Karpas-422 (cell line): Measurements from ENCODE around the gene NONO. TPM values are rescaled to one million over a fixed set of nuclear protein-coding genes. Genes with fewer than 3 reads are reported as not detected.
"Not testable (repeated sequence)": the region's sequence is repeated elsewhere in the genome, so short reads cannot be mapped to it uniquely, and the experiment has no call there.

ENCODE experiments used
- DNase-seq: peaks from one replicate; pipeline ENCODE4 v3.0.0-alpha.2; 2015
- H2AFZ ChIP-seq: fragments of 200-600 bp; sonication (generic); 2 replicates; pipeline ENCODE4 v1.6.1; 2014; ENCODE audit warnings: antibody characterized with exemption, low read length, mixed read lengths
- H3K27ac ChIP-seq: fragments of 200-600 bp; sonication (generic); 2 replicates; pipeline ENCODE4 v1.5.1; 2014; ENCODE audit warnings: mild to moderate bottlenecking, low read length, moderate library complexity
- H3K27me3 ChIP-seq: fragments of 200-600 bp; sonication (generic); 2 replicates; pipeline ENCODE4 v1.6.1; 2014; ENCODE audit warnings: low read length, mixed read lengths
- H3K36me3 ChIP-seq: fragments of 200-600 bp; sonication (generic); 2 replicates; pipeline ENCODE4 v1.6.1; 2014; ENCODE audit warnings: low read length, mixed read lengths; ENCODE audit not compliant: insufficient read depth
- H3K4me1 ChIP-seq: fragments of 200-600 bp; sonication (generic); 2 replicates; pipeline ENCODE4 v1.6.1; 2014; ENCODE audit warnings: mild to moderate bottlenecking, low read length, mixed read lengths
- H3K4me2 ChIP-seq: fragments of 200-600 bp; sonication (generic); 2 replicates; pipeline ENCODE4 v1.6.1; 2014; ENCODE audit warnings: low read length, low read depth, mild to moderate bottlenecking; ENCODE audit not compliant: poor library complexity, severe bottlenecking
- H3K4me3 ChIP-seq: fragments of 200-600 bp; sonication (generic); 2 replicates; pipeline ENCODE4 v1.5.1; 2014; ENCODE audit warnings: mild to moderate bottlenecking, antibody characterized with exemption, low read length, mixed read lengths
- H3K79me2 ChIP-seq: fragments of 200-600 bp; sonication (generic); 2 replicates; pipeline ENCODE4 v1.6.1; 2014; ENCODE audit warnings: mild to moderate bottlenecking, low read length, mixed read lengths
- H3K9ac ChIP-seq: fragments of 200-600 bp; sonication (generic); 2 replicates; pipeline ENCODE4 v1.6.0; 2014; ENCODE audit warnings: low read length
- H3K9me2 ChIP-seq: fragments of 200-600 bp; sonication (generic), shearing (Covaris generic); replicated peaks from 2 replicates; pipeline ENCODE4 v1.6.0; 2014; ENCODE audit warnings: mild to moderate bottlenecking, low read length, moderate library complexity; ENCODE audit not compliant: insufficient read depth
- H3K9me3 ChIP-seq: fragments of 300-700, 200-600 bp; sonication (generic); 2 replicates; pipeline ENCODE4 v1.6.1; 2014; ENCODE audit warnings: low read length, mixed read lengths
- H4K20me1 ChIP-seq: fragments of 200-600 bp; sonication (generic); 2 replicates; pipeline ENCODE4 v1.6.1; 2014; ENCODE audit warnings: mild to moderate bottlenecking, antibody characterized with exemption, low read length, low read depth; ENCODE audit not compliant: insufficient read depth
- total RNA-seq: library from RNA; depleted of rRNA; stranded (reverse); fragments of >200 nt; shearing (Covaris generic); gene quantifications from 2 replicates; pipeline ENCODE4 v1.2.3, GENCODE V29; 2014; ENCODE audit warnings: low replicate concordance

The NONO gene
- total RNA-seq, 1 experiment from 2014 or later = 335 TPM

DNA sequence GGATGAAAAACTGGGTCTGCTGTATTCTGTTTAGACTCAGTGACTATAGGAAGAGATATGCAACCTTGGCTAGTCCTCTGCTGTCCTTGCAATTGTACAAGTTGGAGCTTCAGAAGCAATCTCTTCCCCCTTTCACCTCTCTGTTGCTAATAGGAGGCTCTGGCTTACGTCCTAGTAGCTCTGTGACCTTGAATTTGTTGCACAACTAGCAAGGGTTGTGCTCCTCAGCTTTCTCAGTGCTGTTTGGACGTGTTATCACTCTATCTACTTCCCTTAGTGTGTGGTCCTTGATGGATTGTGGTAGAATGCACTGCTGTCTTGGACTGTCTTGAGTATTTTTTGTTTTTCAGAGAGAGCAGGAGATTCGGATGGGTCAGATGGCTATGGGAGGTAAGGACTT lies 14.7 kb downstream of the NONO start:
- no peak overlapping the region for H3K4me3 ChIP-seq
- no peaks in the 10 kb centered on the region for H4K20me1 ChIP-seq
- no peaks in the 10 kb centered on the region for H3K9me2 ChIP-seq
- H3K9ac ChIP-seq = no peak overlapping the region
- H2AFZ ChIP-seq = no peak overlapping the region
- no peaks in the 10 kb centered on the region for H3K27me3 ChIP-seq
- no peaks in the 10 kb centered on the region for H3K9me3 ChIP-seq
- peaks cover 22% of the 10 kb centered on the region; the same call in 1 of the 2 replicates for H3K36me3 ChIP-seq
- no peak overlapping the region for H3K4me2 ChIP-seq
- no peak overlapping the region for H3K27ac ChIP-seq
- no peaks in the 10 kb centered on the region for H3K79me2 ChIP-seq
- no peak for DNase-seq
- no peaks in the 10 kb centered on the region for H3K4me1 ChIP-seq

DNA sequence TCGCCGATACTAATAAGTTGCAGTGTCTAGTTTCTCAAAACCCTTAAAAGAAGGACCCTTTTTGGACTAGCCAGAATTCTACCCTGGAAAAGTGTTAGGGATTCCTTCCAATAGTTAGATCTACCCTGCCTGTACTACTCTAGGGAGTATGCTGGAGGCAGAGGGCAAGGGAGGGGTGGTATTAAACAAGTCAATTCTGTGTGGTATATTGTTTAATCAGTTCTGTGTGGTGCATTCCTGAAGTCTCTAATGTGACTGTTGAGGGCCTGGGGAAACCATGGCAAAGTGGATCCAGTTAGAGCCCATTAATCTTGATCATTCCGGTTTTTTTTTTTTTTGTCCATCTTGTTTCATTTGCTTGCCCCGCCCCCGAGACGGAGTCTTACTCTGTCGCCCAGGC lies 16.6 kb downstream of the NONO start:
- H3K4me3 ChIP-seq, H3K9me3 ChIP-seq, H3K9ac ChIP-seq, H4K20me1 ChIP-seq, H3K9me2 ChIP-seq, H3K27me3 ChIP-seq, H3K27ac ChIP-seq, H3K4me2 ChIP-seq, DNase-seq, H3K4me1 ChIP-seq, H2AFZ ChIP-seq, H3K79me2 ChIP-seq: not testable (repeated sequence)
- H3K36me3 ChIP-seq = peaks cover 14% of the 10 kb centered on the region; the same call in 1 of the 2 replicates

DNA sequence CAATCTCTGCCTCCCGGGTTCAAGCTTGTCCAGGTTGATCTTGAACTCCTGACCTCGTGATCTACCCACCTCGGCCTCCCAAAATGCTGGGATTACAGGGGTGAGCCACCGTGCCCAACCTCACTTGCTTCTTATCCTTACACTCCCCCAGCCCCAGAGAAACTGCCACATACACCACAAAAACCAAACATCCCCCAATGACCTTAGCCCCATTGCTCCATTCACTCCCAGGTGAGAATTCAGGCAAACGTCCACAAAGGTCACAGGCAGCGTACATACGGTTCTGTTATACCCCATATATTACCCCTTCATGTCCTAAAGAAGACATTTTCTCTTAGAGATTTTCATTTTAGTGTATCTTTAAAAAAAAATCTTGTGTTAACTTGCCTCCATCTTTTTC lies 17.1 kb downstream of the NONO start:
- not testable (repeated sequence) for H3K4me3 ChIP-seq, H3K4me2 ChIP-seq, H3K9ac ChIP-seq, DNase-seq, H3K27ac ChIP-seq, H3K9me3 ChIP-seq, H3K27me3 ChIP-seq, H3K4me1 ChIP-seq, H3K9me2 ChIP-seq, H2AFZ ChIP-seq, H3K79me2 ChIP-seq, H4K20me1 ChIP-seq
- H3K36me3 ChIP-seq = peaks cover 14% of the 10 kb centered on the region; the same call in 1 of the 2 replicates

DNA sequence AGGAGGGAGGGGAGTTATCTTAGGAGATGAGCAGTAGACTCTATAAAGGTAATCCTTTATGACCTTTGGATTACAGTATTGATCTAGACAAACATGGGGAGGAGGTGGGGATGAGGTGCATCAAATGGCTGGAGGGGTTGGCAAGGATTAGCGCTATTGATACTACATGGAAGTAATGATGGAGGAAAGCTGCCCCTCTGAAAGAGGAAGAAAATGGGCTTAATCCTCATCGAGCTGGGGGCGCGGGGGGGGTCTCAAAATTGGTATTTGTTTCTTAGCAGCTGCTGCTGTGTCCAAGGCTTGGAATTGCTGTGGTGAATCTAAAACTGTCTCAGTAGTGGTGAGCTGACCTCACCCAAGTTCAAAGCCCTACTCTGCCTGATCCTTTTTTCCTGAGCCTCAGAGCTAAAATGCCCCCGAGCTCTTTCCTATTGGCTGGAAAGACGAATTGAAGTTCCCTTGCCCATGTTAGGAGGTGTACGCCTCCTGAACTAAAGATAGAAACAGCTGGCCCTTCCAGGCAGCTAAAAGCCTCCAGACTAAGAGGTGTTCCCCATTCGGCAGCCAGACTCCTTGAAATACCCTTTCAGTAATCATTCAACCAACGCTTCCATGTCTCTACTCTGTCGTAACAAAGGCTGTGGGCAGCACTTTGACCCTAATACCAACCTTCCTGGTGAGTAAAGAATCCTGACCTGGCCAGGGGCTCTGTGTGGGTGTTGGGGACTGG lies 17.9 kb downstream of the NONO start, which contains the start of gene ITGB1BP2:
Gene ITGB1BP2, plus strand, starts transcription at position 556 of the 730 bp plus-strand sequence. Its CDS starts 57 bp downstream, at position 613.
- H3K9me3 ChIP-seq = no peaks in the 10 kb centered on the region
- no peaks in the 10 kb centered on the region for H3K79me2 ChIP-seq
- H3K4me3 ChIP-seq = no peak within 1 kb of the TSS
- H4K20me1 ChIP-seq = no peaks in the 10 kb centered on the region
- no peak within 1 kb of the TSS for H3K27ac ChIP-seq
- H3K4me2 ChIP-seq = no peak within 1 kb of the TSS
- H3K9me2 ChIP-seq = no peaks in the 10 kb centered on the region
- no peaks in the 10 kb centered on the region for H3K27me3 ChIP-seq
- no peak within 1 kb of the TSS for H3K9ac ChIP-seq
- no peaks in the 10 kb centered on the region for H3K4me1 ChIP-seq
- no peak for DNase-seq
- H3K36me3 ChIP-seq = peaks cover 12% of the 10 kb centered on the region; the same call in 1 of the 2 replicates
- H2AFZ ChIP-seq = no peak within 1 kb of the TSS

DNA sequence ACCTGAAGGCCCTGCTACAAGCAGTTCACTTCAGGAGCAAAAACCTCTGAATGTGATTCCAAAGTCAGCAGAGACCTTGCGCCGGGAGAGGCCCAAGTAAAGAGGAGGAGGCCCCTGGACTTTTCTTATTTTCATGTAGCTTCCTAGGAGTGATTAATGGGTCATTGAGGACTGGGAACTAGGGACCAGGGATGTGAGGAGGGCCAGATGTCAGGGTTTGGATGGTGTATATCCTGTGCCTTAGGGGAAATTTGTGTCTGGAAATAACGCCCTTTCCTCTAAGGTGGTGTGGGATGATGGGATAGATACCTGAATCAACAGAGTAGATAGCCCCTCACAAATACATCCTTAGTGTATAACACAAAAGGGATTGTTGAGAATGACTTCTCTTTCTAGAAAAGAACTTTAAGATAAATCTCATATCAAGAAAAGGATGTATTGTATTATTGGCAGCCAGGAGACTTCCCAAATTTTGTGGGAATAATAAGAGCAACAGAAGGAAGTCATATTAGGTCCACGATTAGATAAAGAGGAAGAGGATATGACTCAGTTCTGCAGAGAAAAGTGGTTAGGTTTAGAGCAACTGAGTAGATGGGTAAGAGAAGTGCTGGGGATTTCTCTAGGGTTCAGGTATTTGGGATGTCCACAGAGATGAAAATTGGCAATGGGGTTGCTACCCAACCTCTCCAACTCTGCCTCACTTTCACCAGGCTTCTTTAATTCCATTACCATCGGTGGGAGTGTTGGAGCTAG lies 19.2 kb downstream of the NONO start:
- no peak overlapping the region for H3K9ac ChIP-seq
- H3K36me3 ChIP-seq = peaks cover 8% of the 10 kb centered on the region; the same call in 1 of the 2 replicates
- H3K4me2 ChIP-seq = no peak overlapping the region
- no peaks in the 10 kb centered on the region for H3K9me2 ChIP-seq
- no peaks in the 10 kb centered on the region for H4K20me1 ChIP-seq
- no peak overlapping the region for H2AFZ ChIP-seq
- H3K27me3 ChIP-seq = no peaks in the 10 kb centered on the region
- no peaks in the 10 kb centered on the region for H3K9me3 ChIP-seq
- H3K4me3 ChIP-seq = no peak overlapping the region
- no peak overlapping the region for H3K27ac ChIP-seq
- H3K79me2 ChIP-seq = no peaks in the 10 kb centered on the region
- H3K4me1 ChIP-seq = no peaks in the 10 kb centered on the region
- no peak for DNase-seq

DNA sequence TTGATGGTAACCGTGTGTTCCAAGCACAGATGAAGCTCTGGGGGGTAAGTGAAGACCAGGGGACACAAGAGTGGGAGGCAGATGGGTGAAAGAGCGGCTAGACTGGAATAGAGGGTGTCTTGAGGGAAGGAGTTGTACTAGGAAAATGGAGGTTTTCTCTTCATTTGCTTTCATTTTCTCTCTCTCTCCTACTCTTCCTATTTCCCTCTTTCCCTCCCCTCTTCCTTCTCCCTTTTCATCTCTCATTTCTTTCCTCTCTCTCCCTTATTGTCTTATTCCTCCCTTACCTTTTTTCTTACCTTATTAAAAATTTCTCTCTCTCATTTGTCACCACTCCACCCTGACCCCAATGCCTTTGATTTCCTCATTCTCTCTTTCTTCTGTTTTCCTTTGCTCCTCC lies 21.1 kb downstream of the NONO start:
- Histone ChIP-seq H3K9me3 (no peaks in the 10 kb centered on the region), H3K9me2 (no peaks in the 10 kb centered on the region), H3K79me2 (no peaks in the 10 kb centered on the region), H3K4me3 (no peak overlapping the region), H3K4me1 (no peaks in the 10 kb centered on the region), H2AFZ (no peak overlapping the region), H4K20me1 (no peaks in the 10 kb centered on the region), H3K4me2 (no peak overlapping the region), H3K27me3 (no peaks in the 10 kb centered on the region), H3K36me3 (no peaks in the 10 kb centered on the region; the same call in 1 of the 2 replicates), H3K27ac (no peak overlapping the region), H3K9ac (no peak overlapping the region)
- no peak for DNase-seq

DNA sequence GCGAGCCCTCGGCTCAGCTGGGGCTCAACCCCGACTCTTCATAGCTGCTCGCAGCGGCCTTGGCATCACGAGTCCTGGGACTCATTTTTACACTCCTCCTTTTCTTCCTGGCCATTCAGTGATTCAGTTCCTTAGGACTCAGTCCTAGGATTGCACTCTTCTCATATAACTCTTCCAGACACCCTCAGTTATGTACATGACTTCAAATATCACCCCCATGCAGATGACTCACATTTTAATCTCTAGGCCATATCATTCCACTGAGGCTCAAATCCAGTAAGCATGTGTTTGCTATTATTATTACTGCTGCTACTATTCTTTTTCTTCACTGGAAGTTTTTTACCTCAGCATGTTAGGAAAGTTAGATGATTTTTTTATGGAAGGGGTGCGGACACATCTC lies 32.5 kb downstream of the NONO start:
- no peak overlapping the region for H3K4me3 ChIP-seq
- no peaks in the 10 kb centered on the region for H3K27me3 ChIP-seq
- H3K79me2 ChIP-seq = no peaks in the 10 kb centered on the region
- no peaks in the 10 kb centered on the region for H3K9me3 ChIP-seq
- H3K36me3 ChIP-seq = 0 out of 2 replicates have a peak, but pooled peaks cover 5% of the 10 kb centered on the region
- H4K20me1 ChIP-seq = no peaks in the 10 kb centered on the region
- no peak overlapping the region for H3K4me2 ChIP-seq
- H3K4me1 ChIP-seq = no peaks in the 10 kb centered on the region; the same call in 1 of the 2 replicates
- H3K9me2 ChIP-seq = no peaks in the 10 kb centered on the region
- H2AFZ ChIP-seq = no peak overlapping the region
- H3K27ac ChIP-seq = no peak overlapping the region
- no peak overlapping the region for H3K9ac ChIP-seq
- DNase-seq = no peak

DNA sequence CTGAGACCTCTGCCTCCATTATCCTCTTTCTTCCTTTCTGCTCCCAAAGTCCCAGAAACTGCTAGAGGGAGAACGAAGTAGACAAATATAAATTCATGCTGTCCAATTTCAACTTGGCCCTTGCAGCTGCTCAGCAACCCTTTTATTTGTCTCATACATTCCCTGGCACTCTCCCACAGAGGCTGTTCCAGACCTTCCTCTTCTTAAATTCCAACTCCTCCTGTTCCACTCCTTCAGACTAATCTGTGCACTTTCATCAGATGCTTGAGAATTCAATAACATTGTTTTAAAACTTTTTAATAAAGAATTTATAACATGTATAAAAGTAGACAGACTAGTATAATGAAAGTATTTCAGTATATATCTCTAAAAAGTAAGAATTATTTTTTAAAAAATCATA lies 33.5 kb downstream of the NONO start:
- H3K27me3 ChIP-seq, H3K79me2 ChIP-seq, H3K4me3 ChIP-seq, H4K20me1 ChIP-seq, H3K27ac ChIP-seq, H3K4me2 ChIP-seq, H3K9ac ChIP-seq, H3K9me2 ChIP-seq, H3K4me1 ChIP-seq, H3K36me3 ChIP-seq, H2AFZ ChIP-seq, DNase-seq, H3K9me3 ChIP-seq: not testable (repeated sequence)
